Transverse colon (tissue), 4 donors: Measurements from ENCODE around the gene LGI1. TPM values are rescaled to one million over a fixed set of nuclear protein-coding genes. Genes with fewer than 3 reads are reported as not detected.
A peak's percentile ranks its signal among the peaks of the same experiment; 100 is the strongest.
"Not testable (repeated sequence)": the region's sequence is repeated elsewhere in the genome, so short reads cannot be mapped to it uniquely, and the experiment has no call there.

Source experiments
- DNase-seq: peaks from one replicate; pipeline ENCODE4 v3.0.0-alpha.2; 2019
- H3K27ac ChIP-seq, 4 donors: fragments of 200-600 bp; sonication (generic); 2 replicates each; pipeline ENCODE4 v1.5.1; 2016 to 2018; ENCODE audit warnings: inconsistent platforms in 4 of 4
- H3K27me3 ChIP-seq: fragments of 200-600 bp; sonication (generic); 2 replicates; pipeline ENCODE4 v1.5.1; 2017; ENCODE audit warnings: inconsistent platforms
- H3K36me3 ChIP-seq, 4 donors: fragments of 200-600 bp; sonication (generic); 2 replicates each; pipeline ENCODE4 v1.5.1; 2017 to 2019; ENCODE audit warnings: inconsistent platforms in 4 of 4
- H3K4me1 ChIP-seq, 4 donors: fragments of 200-600 bp; sonication (generic); 2 replicates each; pipeline ENCODE4 v1.5.1; 2017 to 2020; ENCODE audit warnings: inconsistent platforms in 4 of 4
- H3K4me3 ChIP-seq, 4 donors: fragments of 200-600 bp; sonication (generic); 1 replicate in 1 of 4; 2 replicates in 3 of 4; pipeline versions ENCODE4 v1.5.1 to v1.6.1; 2017 to 2019; ENCODE audit warnings: inconsistent platforms in 4 of 4
- H3K9me3 ChIP-seq, 2 donors: fragments of 200-600 bp; sonication (generic); 2 replicates each; pipeline ENCODE4 v1.5.1; 2017 to 2019; ENCODE audit warnings: inconsistent platforms in 2 of 2
- CTCF ChIP-seq, 5 experiments: fragments of 200-600 bp in 3 of 5; fragments of 450-650 bp in 2 of 5; sonication (generic) in 3 of 5; IDR thresholded peaks; 1 replicate in 2 of 5; 2 replicates in 3 of 5; pipeline ENCODE4 v1.5.1; 2016 to 2017; ENCODE audit warnings: antibody characterized with exemption in 5 of 5, inconsistent platforms in 3 of 5, mild to moderate bottlenecking in 2 of 5, moderate library complexity in 1 of 5
- EP300 ChIP-seq: sonication (generic); formaldehyde crosslinking; IDR thresholded peaks from one replicate; pipeline ENCODE4 v1.6.1; 2017; ENCODE audit warnings: antibody characterized with exemption, low read depth
- POLR2A ChIP-seq: fragments of 450-650 bp; IDR thresholded peaks from one replicate; pipeline ENCODE4 v1.6.1; 2016; ENCODE audit warnings: antibody characterized with exemption, mild to moderate bottlenecking, moderate library complexity
- POLR2AphosphoS5 ChIP-seq, 3 donors: sonication (generic); formaldehyde crosslinking; IDR thresholded peaks; one replicate each; pipeline ENCODE4 v1.6.1; 2016; ENCODE audit warnings: antibody characterized with exemption in 3 of 3
- WGBS, 2 donors: methylation state at CpG; one replicate each; pipeline ENCODE4 v1.1.5; 2018; ENCODE audit warnings: low coverage in 1 of 2; 5-methylcytosine and 5-hydroxymethylcytosine counted together
- in situ Hi-C, 4 donors: fragments of 200-750 bp; cut with MboI; loops; one replicate each; pipeline versions ENCODE4 v1.15.0 to v1.15.1; 2017; ENCODE audit warnings: low sequenced_read_pairs in 3 of 4, low pct_ligation_motif_present in 1 of 4, low pct_unique_long_range_greater_than_20kb in 1 of 4
- intact Hi-C: fragments of 100-400 bp; cut with DNase I; formaldehyde crosslinking; loops from one replicate; pipeline ENCODE4 v1.15.1; 2023; ENCODE audit warnings: low total_unique reads
- total RNA-seq, 4 donors: library from RNA; depleted of rRNA; stranded (reverse); fragments of >200 nt; gene quantifications; one replicate each; pipeline ENCODE4 v1.1.0, GENCODE V29; 2016

The LGI1 gene
- total RNA-seq, 4 donors from 2014 or later = 1.1 to 2.4 TPM; not detected in 2

GRCh38 chr10:93820434-93820833 is 62.7 kb downstream of the LGI1 start:
- no peak for DNase-seq
- Histone ChIP-seq H3K4me1 (peaks cover 0 to 17% (median 6%) of the 10 kb centered on the region in 4 donors), H3K4me3 (no peak overlapping the region), H3K36me3 (no peaks in the 10 kb centered on the region), H3K27me3 (peaks cover 4% of the 10 kb centered on the region), H3K9me3 (no peaks in the 10 kb centered on the region), H3K27ac (no peak overlapping the region)
- intact Hi-C loops = no loop called here
- 37 to 40% methylated on average over 1 to 3 of the region's 3 CpGs for WGBS, 2 donors
- no peak for TF ChIP-seq POLR2AphosphoS5 (IDR thresholded peaks at IDR 0.05)
- TF ChIP-seq CTCF (IDR thresholded peaks at IDR 0.05) = no peak
- TF ChIP-seq EP300 = no peak
- TF ChIP-seq POLR2A = no peak
- in situ Hi-C loops = no loop called here

- 72 to 77% methylated on average over 4 of the region's 4 CpGs for WGBS, 2 donors
- DNase-seq = no peak
- H3K36me3 ChIP-seq = no peaks in the 10 kb centered on the region
- no peaks in the 10 kb centered on the region for H3K9me3 ChIP-seq
- H3K27me3 ChIP-seq = peaks cover 4% of the 10 kb centered on the region
- peaks cover 0 to 9% (median 3%) of the 10 kb centered on the region in 4 donors for H3K4me1 ChIP-seq
- in situ Hi-C loops = no loop called here
- H3K4me3 ChIP-seq = no peak overlapping the region
- intact Hi-C loops = no loop called here
- peak; percentile 43 to 63 (median 52) for TF ChIP-seq CTCF (IDR thresholded peaks at IDR 0.05)
- TF ChIP-seq POLR2AphosphoS5 (IDR thresholded peaks at IDR 0.05) = no peak
- TF ChIP-seq POLR2A = no peak
- H3K27ac ChIP-seq = no peak overlapping the region
These were observed 63.5 kb downstream of the LGI1 start for GRCh38 chr10:93821051-93821772.

- TF ChIP-seq POLR2A = no peak
- no peak for TF ChIP-seq POLR2AphosphoS5 (IDR thresholded peaks at IDR 0.05)
- no peak for TF ChIP-seq EP300
- no peak for TF ChIP-seq CTCF (IDR thresholded peaks at IDR 0.05)
- no peak for DNase-seq
- no peaks in the 10 kb centered on the region for H3K36me3 ChIP-seq
- H3K27me3 ChIP-seq = no peaks in the 10 kb centered on the region
- no peak overlapping the region for H3K4me3 ChIP-seq
- H3K4me1 ChIP-seq = peaks cover 0 to 2% (median 0%) of the 10 kb centered on the region in 4 donors
- 48 to 52% methylated on average over 2 to 7 of the region's 7 CpGs for WGBS, 2 donors
- intact Hi-C loops = no loop called here
- H3K27ac ChIP-seq = no peak overlapping the region
- no peaks in the 10 kb centered on the region for H3K9me3 ChIP-seq
- in situ Hi-C loops = no loop called here
These were observed 68.6 kb downstream of the LGI1 start for GRCh38 chr10:93826355-93826754.

- in situ Hi-C loops (no loop called here), intact Hi-C loops (no loop called here)
- H3K36me3 ChIP-seq = no peaks in the 10 kb centered on the region
These were observed 69.5 kb downstream of the LGI1 start for GRCh38 chr10:93827056-93827804.

GRCh38 chr10:93831065-93831464 is 73.3 kb downstream of the LGI1 start:
- DNase-seq, H3K27ac ChIP-seq, H3K4me1 ChIP-seq, H3K27me3 ChIP-seq, in situ Hi-C loops, H3K4me3 ChIP-seq, intact Hi-C loops, H3K9me3 ChIP-seq, H3K36me3 ChIP-seq: not testable (repeated sequence)
- 87 to 100% methylated on average over 1 of the region's 1 CpG for WGBS, 2 donors

More at GRCh38 chr10:93827056-93827804, 69.5 kb downstream of the LGI1 start:
- H3K27me3 ChIP-seq = no peaks in the 10 kb centered on the region
- no peaks in the 10 kb centered on the region for H3K4me1 ChIP-seq
- no peak overlapping the region for H3K27ac ChIP-seq
- no peak overlapping the region for H3K4me3 ChIP-seq
- TF ChIP-seq POLR2A (no peak), EP300 (no peak), CTCF (IDR thresholded peaks at IDR 0.05) (no peak), POLR2AphosphoS5 (IDR thresholded peaks at IDR 0.05) (no peak)
- no peaks in the 10 kb centered on the region for H3K9me3 ChIP-seq
- WGBS, 2 donors = 73 to 80% methylated on average over 11 of the region's 11 CpGs
- DNase-seq = no peak
